ENCODE results near the gene CALML3. TPM values are rescaled to one million over a fixed set of nuclear protein-coding genes. Genes with fewer than 3 reads are reported as not detected.

CALML3 gene
- total and polyA plus RNA-seq, 2 of the 8 experiments (the other 6 are each of a cell fraction or from before 2014, with no cell fraction given): not detected

GRCh38 chr10:5550621-5551530 is 26.1 kb downstream of the CALML3 start:
- Histone ChIP-seq H2AK5ac (ENCODE audit: low read depth, low read length) (no peak overlapping the region), H3K4me3 (ENCODE audit: extremely low read depth in 1 of 4, insufficient read depth in 2 of 4, low read depth in 3 of 4, low read length in 4 of 4) (no peak overlapping the region), H3K36me3 (ENCODE audit: control insufficient read depth in 2 of 4, insufficient read depth in 4 of 4, low read length in 3 of 4) (no peaks in the 10 kb centered on the region), H2BK20ac (ENCODE audit: low read length) (no peak overlapping the region), H4K20me1 (replicated peaks in 1 of 2; ENCODE audit: control insufficient read depth in 1 of 2, insufficient read depth in 2 of 2, low read length in 2 of 2) (no peaks in the 10 kb centered on the region), H3K23me2 (ENCODE audit: low read depth, low read length) (no peaks in the 10 kb centered on the region; the same call in 1 of the 2 replicates), H2BK15ac (ENCODE audit: low read length) (0 out of 2 replicates have a peak overlapping the region, but pooled peaks have one; percentile 31), H3K56ac (replicated peaks; ENCODE audit: insufficient read length, low read depth, low read length) (no peak overlapping the region), H2BK120ac (replicated peaks; ENCODE audit: low read depth, low read length) (no peak overlapping the region), H4K5ac (ENCODE audit: insufficient read length, low read depth, low read length) (no peak overlapping the region), H4K91ac (replicated peaks; ENCODE audit: insufficient read length, low read length) (no peak overlapping the region), H3K4me1 (replicated peaks in 1 of 4; ENCODE audit: control insufficient read depth in 3 of 4, insufficient read depth in 4 of 4, low read length in 3 of 4) (peaks cover 0 to 3% (median 0%) of the 10 kb centered on the region in 4 experiments; a peak in 1 of 7 replicates), H4K8ac (ENCODE audit: extremely low read depth, insufficient read depth, low read length) (peak overlapping the region; percentile 30; the same call in 1 of the 2 replicates), H2BK5ac (ENCODE audit: low read depth, low read length) (0 out of 2 replicates have a peak overlapping the region, but pooled peaks have one; percentile 9), H3K79me1 (ENCODE audit: low read depth, low read length) (no peaks in the 10 kb centered on the region), H3K79me2 (ENCODE audit: control insufficient read depth in 1 of 2, insufficient read depth in 2 of 2, low read length in 2 of 2) (no peaks in the 10 kb centered on the region), H3K9me3 (ENCODE audit: insufficient read depth in 2 of 2, low read depth in 1 of 2, low read length in 1 of 2) (no peaks in the 10 kb centered on the region), H3K18ac (ENCODE audit: extremely low read depth, low read length) (no peak overlapping the region), H3K23ac (ENCODE audit: insufficient read length) (no peak overlapping the region), H3K27me3 (replicated peaks in 1 of 4; ENCODE audit: control insufficient read depth in 3 of 4, extremely low read depth in 1 of 4, insufficient read depth in 3 of 4, low read length in 3 of 4) (no peaks in the 10 kb centered on the region), H3K27ac (ENCODE audit: low read depth, low read length) (no peak overlapping the region), H3K9ac (replicated peaks in 1 of 4; ENCODE audit: extremely low read depth in 1 of 4, low read depth in 3 of 4, low read length in 3 of 4) (no peak overlapping the region), H2BK12ac (ENCODE audit: low read depth, low read length) (no peak overlapping the region), H3K4ac (replicated peaks; ENCODE audit: insufficient read length, low read depth, low read length) (no peak overlapping the region), H3K4me2 (ENCODE audit: insufficient read depth in 1 of 2, low read depth in 2 of 2, low read length in 2 of 2) (no peak overlapping the region), H3K14ac (ENCODE audit: insufficient read length) (no peak overlapping the region), H2AFZ (ENCODE audit: low read length) (no peak overlapping the region)
- TF ChIP-seq TEAD4 (IDR thresholded peaks at IDR 0.05; ENCODE audit: low read depth, low read length) (no peak), SIRT6 (IDR thresholded peaks at IDR 0.05; ENCODE audit: low read length) (no peak), GTF2F1 (IDR thresholded peaks at IDR 0.05; ENCODE audit: borderline replicate concordance, low read depth, low read length) (no peak), HDAC6 (IDR thresholded peaks at IDR 0.05; ENCODE audit: low read depth, low read length) (no peak)
- POLR2A ChIA-PET (ENCODE audit: partially characterized antibody): no interaction called here
- no peak for FAIRE-seq
- no peak for DNase-seq (ENCODE audit: low read depth in 1 of 2, low spot score in 2 of 2)
- WGBS, 2 experiments (ENCODE audit: extremely low coverage in 1 of 2, insufficient coverage in 1 of 2, insufficient read length in 1 of 2, insufficient replicate concordance in 2 of 2, low coverage in 1 of 2, low lambda C conversion rate in 2 of 2, missing lambda C conversion rate in 1 of 2): 89% methylated on average over 17 of the region's 17 CpGs; no CpG with 5 or more reads in 1 of the 2 experiments
- CTCF ChIA-PET (ENCODE audit: partially characterized antibody): interaction anchor here (1.3 to 1.5 kb wide), 2 partner anchors 41 to 72 kb away, joined by 3 to 8 read pairs; no protein-coding TSS in a partner anchor

All from H1 (cell line).